Uterus (tissue), 2 donors: ENCODE data around the gene SMCO3.

ENCODE experiments used
- POLR2A ChIP-seq, 2 donors: fragments of 450-650 bp; IDR thresholded peaks; one replicate each; pipeline ENCODE4 v1.6.1; 2016; ENCODE audit warnings: antibody characterized with exemption in 2 of 2, mild to moderate bottlenecking in 1 of 2, moderate library complexity in 1 of 2
- TF ChIP-seq, protein P1 (sequence below), 4 experiments: fragments of 200-600 bp in 2 of 4; fragments of 450-650 bp in 2 of 4; sonication (generic) in 2 of 4; IDR thresholded peaks; one replicate each; pipeline ENCODE4 v1.5.1; 2016 to 2019; ENCODE audit warnings: antibody characterized with exemption in 4 of 4, mild to moderate bottlenecking in 2 of 4, moderate library complexity in 1 of 4

DNA sequence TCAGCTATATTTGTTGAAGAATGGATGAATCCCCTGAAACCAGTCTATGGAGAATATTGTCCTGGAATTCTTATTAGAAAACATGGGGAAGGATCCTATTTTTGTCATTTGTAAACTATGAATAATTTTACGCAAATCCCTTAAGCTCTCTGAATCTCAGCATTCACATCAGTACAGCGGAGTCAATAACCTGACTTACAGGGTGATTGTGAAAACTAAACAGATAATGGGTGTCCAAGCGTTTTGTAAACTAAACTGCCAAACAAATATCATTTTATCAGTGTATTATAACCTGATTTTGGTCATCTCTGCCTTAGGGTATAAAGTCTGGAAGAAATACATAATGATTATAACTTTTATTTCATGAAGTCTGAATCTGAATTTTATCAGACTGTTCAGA lies 19.4 kb upstream of the SMCO3 start:
- TF ChIP-seq, protein P1, sequence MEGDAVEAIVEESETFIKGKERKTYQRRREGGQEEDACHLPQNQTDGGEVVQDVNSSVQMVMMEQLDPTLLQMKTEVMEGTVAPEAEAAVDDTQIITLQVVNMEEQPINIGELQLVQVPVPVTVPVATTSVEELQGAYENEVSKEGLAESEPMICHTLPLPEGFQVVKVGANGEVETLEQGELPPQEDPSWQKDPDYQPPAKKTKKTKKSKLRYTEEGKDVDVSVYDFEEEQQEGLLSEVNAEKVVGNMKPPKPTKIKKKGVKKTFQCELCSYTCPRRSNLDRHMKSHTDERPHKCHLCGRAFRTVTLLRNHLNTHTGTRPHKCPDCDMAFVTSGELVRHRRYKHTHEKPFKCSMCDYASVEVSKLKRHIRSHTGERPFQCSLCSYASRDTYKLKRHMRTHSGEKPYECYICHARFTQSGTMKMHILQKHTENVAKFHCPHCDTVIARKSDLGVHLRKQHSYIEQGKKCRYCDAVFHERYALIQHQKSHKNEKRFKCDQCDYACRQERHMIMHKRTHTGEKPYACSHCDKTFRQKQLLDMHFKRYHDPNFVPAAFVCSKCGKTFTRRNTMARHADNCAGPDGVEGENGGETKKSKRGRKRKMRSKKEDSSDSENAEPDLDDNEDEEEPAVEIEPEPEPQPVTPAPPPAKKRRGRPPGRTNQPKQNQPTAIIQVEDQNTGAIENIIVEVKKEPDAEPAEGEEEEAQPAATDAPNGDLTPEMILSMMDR (IDR thresholded peaks at IDR 0.05): no peak
- TF ChIP-seq POLR2A (IDR thresholded peaks at IDR 0.05): no peak
